C1 segment of cervical spinal cord (tissue), 14 donors: ENCODE measurements around the gene SAGE1.
"Not testable (repeated sequence)": the region's sequence is repeated elsewhere in the genome, so short reads cannot be mapped to it uniquely, and the experiment has no call there.

Experiments used
- DNase-seq, 14 donors: peaks; one replicate each; lab custom pipeline; 2025; lab: John Stamatoyannopoulos, UW

The SAGE1 gene

GRCh38 chrX:135893294-135893817 lies at the start of gene SAGE1, which contains the start of gene CT45A10:
Gene SAGE1, plus strand, starts transcription at chrX:135893716. Its CDS starts 2,527 bp downstream, at chrX:135896243.
Gene CT45A10, minus strand, starts transcription at chrX:135893444. Its CDS starts 8,100 bp downstream, at chrX:135885344.
- DNase-seq, result no peak

GRCh38 chrX:135854438-135854837 lies 39.1 kb upstream of the SAGE1 start, which contains the start of gene CT45A8:
Gene CT45A8, minus strand, starts transcription at chrX:135854538. Its CDS starts 3,755 bp downstream, at chrX:135850783.
- DNase-seq, result not testable (repeated sequence)

- DNase-seq, result not testable (repeated sequence)
Observed at GRCh38 chrX:135871712-135872111, 21.8 kb upstream of the SAGE1 start, which contains the start of gene CT45A9. Gene CT45A9, minus strand, starts transcription at chrX:135871812. Its CDS starts 3,751 bp downstream, at chrX:135868061.

GRCh38 chrX:135882741-135883140 lies 10.8 kb upstream of the SAGE1 start:
- not testable (repeated sequence) for DNase-seq

GRCh38 chrX:135888230-135888629 lies 5.3 kb upstream of the SAGE1 start:
- DNase-seq, result not testable (repeated sequence)

GRCh38 chrX:135888976-135889375 lies 4.5 kb upstream of the SAGE1 start:
- DNase-seq, result not testable (repeated sequence)

GRCh38 chrX:135890087-135890585 lies 3.4 kb upstream of the SAGE1 start:
- no peak for DNase-seq

GRCh38 chrX:135892781-135893180 lies 735 bp upstream of the SAGE1 start:
- DNase-seq, result no peak

- DNase-seq, result no peak
Observed at GRCh38 chrX:135910251-135910650, 16.7 kb downstream of the SAGE1 start.

GRCh38 chrX:135914404-135914803 lies 20.9 kb downstream of the SAGE1 start:
- peak in 1 of 14 donors; percentile 57 for DNase-seq

- DNase-seq, result not testable (repeated sequence)
Observed at GRCh38 chrX:135920516-135920915, 27.0 kb downstream of the SAGE1 start.

- DNase-seq, result no peak
Observed at GRCh38 chrX:135923353-135923752, 29.8 kb downstream of the SAGE1 start.

GRCh38 chrX:135927897-135928296 lies 34.4 kb downstream of the SAGE1 start:
- DNase-seq, result no peak

GRCh38 chrX:135931644-135932487 lies 38.4 kb downstream of the SAGE1 start:
- peak in 6 of 14 donors; percentile 1 to 13 (median 6) for DNase-seq

- DNase-seq, result no peak
Observed at GRCh38 chrX:135944486-135944885, 51.0 kb downstream of the SAGE1 start.

- DNase-seq, result no peak
Observed at GRCh38 chrX:135951291-135951690, 57.8 kb downstream of the SAGE1 start.
